Bronchial smooth muscle cell (primary cell): ENCODE results near the gene RNASEH1. TPM values are rescaled to one million over a fixed set of nuclear protein-coding genes. Genes with fewer than 3 reads are reported as not detected.

Source experiments
- total RNA-seq: library from RNA; depleted of rRNA; stranded (reverse); fragments of >200 nt; gene quantifications from 2 replicates; pipeline ENCODE4 v1.2.1, GENCODE V29; 2014

The RNASEH1 gene, protein sequence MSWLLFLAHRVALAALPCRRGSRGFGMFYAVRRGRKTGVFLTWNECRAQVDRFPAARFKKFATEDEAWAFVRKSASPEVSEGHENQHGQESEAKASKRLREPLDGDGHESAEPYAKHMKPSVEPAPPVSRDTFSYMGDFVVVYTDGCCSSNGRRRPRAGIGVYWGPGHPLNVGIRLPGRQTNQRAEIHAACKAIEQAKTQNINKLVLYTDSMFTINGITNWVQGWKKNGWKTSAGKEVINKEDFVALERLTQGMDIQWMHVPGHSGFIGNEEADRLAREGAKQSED
- total RNA-seq, result 24.6 and 37.0 TPM in 2 replicates

DNA sequence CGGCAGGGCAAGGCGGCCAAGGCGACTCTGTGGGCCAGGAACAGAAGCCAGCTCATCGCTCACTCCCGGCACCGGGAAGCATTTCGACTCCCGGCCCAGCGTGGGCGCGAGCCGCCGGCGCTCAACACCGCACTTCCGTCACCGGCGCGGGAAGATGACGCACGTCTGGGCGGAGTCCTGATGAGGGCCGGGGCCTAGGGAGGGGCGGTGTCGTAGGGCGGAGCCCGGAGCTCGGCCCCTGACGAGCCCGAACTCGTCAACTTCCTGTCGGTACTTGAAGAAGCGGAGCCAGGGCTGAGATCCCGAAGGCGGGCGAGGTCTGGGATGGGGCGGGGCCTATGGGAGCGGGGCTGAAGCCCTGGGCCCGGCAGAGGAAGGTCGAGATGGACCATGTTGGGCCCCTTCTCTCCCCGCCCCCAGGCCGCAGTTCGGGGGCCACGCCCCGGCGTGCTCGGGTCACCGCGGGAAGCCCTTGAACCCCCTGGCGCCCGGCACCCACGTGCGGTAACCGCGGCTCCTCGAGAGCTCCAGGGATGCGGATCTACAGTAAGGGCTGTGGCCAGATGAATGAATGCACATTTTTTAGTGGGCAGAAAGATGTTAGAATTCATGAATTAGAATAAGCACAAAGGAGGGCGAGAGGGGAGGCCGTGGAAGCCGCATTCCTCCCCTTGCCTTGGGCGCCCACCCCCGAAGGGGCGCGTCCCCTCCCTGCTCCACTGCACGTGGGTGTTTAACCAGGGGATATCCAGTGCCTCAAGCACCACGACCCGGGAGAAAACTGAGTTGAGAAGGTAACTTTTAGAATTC lies at the start of gene RNASEH1:
TSS of gene RNASEH1 (minus strand) at position 129 of the 810 bp plus-strand sequence. CDS start at position 56, 73 bp downstream.

GRCh38 chr2:3594493-3595281 lies 36.6 kb upstream of the RNASEH1 start, which contains the start of gene COLEC11:
Gene COLEC11, plus strand, starts transcription at chr2:3595112. Its CDS starts 9,229 bp downstream, at chr2:3604341.

DNA sequence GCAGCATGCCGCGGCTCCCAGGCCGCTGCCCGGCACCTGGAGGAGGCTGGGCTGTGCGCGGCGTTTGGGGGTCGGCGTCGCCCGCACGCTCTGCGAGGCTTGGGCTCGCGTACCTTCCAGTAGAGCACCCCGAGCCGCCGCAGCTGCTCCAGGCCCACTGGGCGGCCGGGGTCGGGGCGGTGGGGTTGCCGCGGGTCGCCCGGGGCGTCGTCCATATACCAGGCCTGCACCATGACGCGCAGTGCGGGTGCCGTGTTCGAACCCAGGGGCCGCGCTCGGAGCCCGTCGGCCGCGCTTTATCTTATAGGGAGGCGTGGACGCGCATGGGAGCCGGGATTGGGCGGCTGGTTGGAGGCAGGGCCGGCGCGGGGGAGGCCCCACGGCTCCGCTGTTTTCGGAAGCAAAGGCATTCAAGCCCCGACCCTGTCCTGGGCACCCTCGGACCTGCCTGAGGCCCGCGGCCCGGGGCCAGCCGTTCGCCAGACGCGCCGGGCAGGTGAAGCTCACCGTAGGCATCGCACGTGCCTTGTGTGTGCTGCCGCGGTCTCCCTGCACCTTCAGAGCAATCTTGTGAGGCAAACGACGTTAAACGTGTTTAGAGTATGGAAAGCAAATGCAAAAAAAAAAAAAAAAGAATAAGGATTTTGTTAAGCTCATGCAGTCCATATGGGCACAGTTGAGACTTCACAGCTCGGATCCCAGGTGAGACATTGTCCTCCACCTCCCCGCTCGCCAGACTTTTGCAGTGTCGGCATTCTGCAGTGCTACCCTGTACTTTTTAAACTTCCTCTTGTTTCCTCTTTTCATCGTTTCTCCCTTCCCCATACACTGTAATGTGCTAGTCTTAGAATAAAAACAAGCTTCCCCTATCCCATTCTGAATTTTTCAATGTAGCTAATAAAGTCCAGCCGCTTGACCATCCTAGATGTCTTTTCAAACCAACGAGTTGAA lies 38.6 kb downstream of the RNASEH1 start, which contains the start of gene ADI1:
TSS of gene ADI1 (minus strand) at position 277 of the 951 bp plus-strand sequence. CDS start at position 233, 44 bp downstream.

Other genes starting within 250 kb of the RNASEH1 start
- 22.6 and 25.2 TPM in 2 replicates for gene EIPR1, start 180.5 kb downstream of the RNASEH1 start, total RNA-seq
- 70.6 and 74.4 TPM in 2 replicates for gene TRAPPC12, start 178.6 kb downstream of the RNASEH1 start, total RNA-seq
- 40.4 and 50.0 TPM in 2 replicates for gene ADI1, start 38.8 kb downstream of the RNASEH1 start, total RNA-seq
- 1,121 and 1,643 TPM in 2 replicates for gene RPS7, start 16.9 kb upstream of the RNASEH1 start, total RNA-seq
- gene COLEC11, start 36.8 kb upstream of the RNASEH1 start, total RNA-seq, result not detected in 2 replicates
- gene ALLC, start 99.9 kb upstream of the RNASEH1 start, total RNA-seq, result not detected in 2 replicates
- not detected in 2 replicates for gene DCDC2C, start 145.2 kb upstream of the RNASEH1 start, total RNA-seq